NCI-H2196 (cell line): ENCODE results near the gene CYBA.

ENCODE experiments used
- DNase-seq: peaks from one replicate; lab custom pipeline; 2025; ENCODE audit not compliant: unreplicated experiment; lab: John Stamatoyannopoulos, UW

The CYBA gene

GRCh38 chr16:88647178-88648070 is 3.4 kb downstream of the CYBA start:
- no peak for DNase-seq

GRCh38 chr16:88646345-88647034 is 4.4 kb downstream of the CYBA start:
- DNase-seq, result no peak

- DNase-seq, result no peak
These were observed 4.9 kb downstream of the CYBA start for GRCh38 chr16:88645941-88646340.

GRCh38 chr16:88645455-88645854 is 5.4 kb downstream of the CYBA start:
- no peak for DNase-seq

GRCh38 chr16:88643644-88643932 is 7.3 kb downstream of the CYBA start:
- DNase-seq, result no peak

GRCh38 chr16:88642881-88643643 is 7.8 kb downstream of the CYBA start:
- no peak for DNase-seq

- DNase-seq, result no peak
These were observed 10.2 kb downstream of the CYBA start for GRCh38 chr16:88640498-88641247.

GRCh38 chr16:88640039-88640495 is 10.8 kb downstream of the CYBA start:
- DNase-seq, result no peak

GRCh38 chr16:88639231-88640038 is 11.4 kb downstream of the CYBA start:
- no peak for DNase-seq

GRCh38 chr16:88638323-88639230 is 12.3 kb downstream of the CYBA start, which contains the start of gene IL17C:
Gene IL17C (plus strand): TSS chr16:88638572. CDS start chr16:88638642, 70 bp downstream.
- peak; percentile 34 for DNase-seq

GRCh38 chr16:88636488-88637265 is 14.2 kb downstream of the CYBA start:
- no peak for DNase-seq

GRCh38 chr16:88635671-88636319 is 15.1 kb downstream of the CYBA start:
- no peak for DNase-seq

- no peak for DNase-seq
These were observed 15.7 kb downstream of the CYBA start for GRCh38 chr16:88634994-88635670.

- no peak for DNase-seq
These were observed 16.5 kb downstream of the CYBA start for GRCh38 chr16:88634141-88634993.

- DNase-seq, result no peak
These were observed 17.1 kb downstream of the CYBA start for GRCh38 chr16:88633684-88634140.

- no peak for DNase-seq
These were observed 18.3 kb downstream of the CYBA start for GRCh38 chr16:88632587-88632930.
